Heart left ventricle (tissue), 13 donors: ENCODE measurements around the gene CCDC3.

Experiments used
- CTCF ChIP-seq, 12 donors: fragments of 200-600 bp; sonication (generic) in 4 of 12; IDR thresholded peaks; one replicate each; pipeline versions ENCODE4 v1.5.0 to v1.8.0; 2018 to 2022; ENCODE audit warnings: antibody characterized with exemption in 12 of 12, mild to moderate bottlenecking in 5 of 12
- POLR2A ChIP-seq, 2 donors: fragments of 450-650 bp; IDR thresholded peaks; one replicate each; pipeline ENCODE4 v1.6.1; 2017; ENCODE audit warnings: antibody characterized with exemption in 2 of 2, mild to moderate bottlenecking in 2 of 2, moderate library complexity in 2 of 2
- donor health status: ischemic (EF 13 %, LVEDD 7.1; RV severe dilation, severe dysfunction).
- donor health status: DM: no; HTN: yes; CAD: no.
- donor health status: DM: no; HTN: no; CAD: no.
- donor health status: ischemic (EF 25% LVEDD 6.9; RV normal size, moderate dysfunction).
- donor health status: ischemic (EF 25% LVEDD 5.7; RV mildly dilated, moderate dysfunction).
- donor health status: ischemic (EF 35%, LVEDD 5.7; RV mildly dilated, moderate dysfunction).
- donor health status: nonischemic (EF 11% LVEDD 7.7; RV severe dilation, severe dysfunction).
- donor health status: DM: yes; HTN: yes; CAD: no.
- donor health status: PGD.
- donor health status: ischemic (EF 29% LVEDD 5.4; RV normal size, mild dysfunction).
- donor health status: nonischemic (EF 23%, LVEDD 6.1; RV moderate dilation, normal function).

- TF ChIP-seq CTCF (IDR thresholded peaks at IDR 0.05) (no peak), POLR2A (IDR thresholded peaks at IDR 0.05) (no peak)
These were observed 92.7 kb downstream of the CCDC3 start for GRCh38 chr10:12908773-12909172.
